Measurements from ENCODE around the gene GOLGA6C.
"Not testable (repeated sequence)": the region's sequence is repeated elsewhere in the genome, so short reads cannot be mapped to it uniquely, and the experiment has no call there.

Gene GOLGA6C

DNA sequence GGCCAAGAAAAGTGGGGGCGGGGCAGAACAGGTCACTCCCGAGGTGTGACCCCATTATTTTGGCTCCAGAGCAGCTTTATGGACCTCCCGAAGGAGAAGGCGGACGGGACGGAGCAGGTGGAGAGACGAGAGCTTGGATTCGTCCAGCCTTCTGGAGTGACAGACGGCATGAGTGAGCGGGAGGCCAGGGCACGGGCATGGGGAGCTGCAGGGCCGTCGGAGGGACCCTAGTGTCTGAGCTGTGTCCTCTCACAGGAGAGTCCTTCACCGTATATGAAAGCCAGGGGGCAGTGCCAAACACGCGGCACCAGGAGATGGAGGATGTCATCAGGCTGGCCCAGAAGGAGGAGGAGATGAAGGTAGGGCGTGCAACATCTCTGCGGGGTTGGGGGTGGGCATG is 35.5 kb downstream of the GOLGA6C start:
- DNase-seq (ENCODE audit: low spot score); in situ Hi-C loops (cut with MboI; ENCODE audit: low pct_unique_long_range_greater_than_20kb, low sequenced_read_pairs, unreplicated experiment): not testable (repeated sequence)

DNA sequence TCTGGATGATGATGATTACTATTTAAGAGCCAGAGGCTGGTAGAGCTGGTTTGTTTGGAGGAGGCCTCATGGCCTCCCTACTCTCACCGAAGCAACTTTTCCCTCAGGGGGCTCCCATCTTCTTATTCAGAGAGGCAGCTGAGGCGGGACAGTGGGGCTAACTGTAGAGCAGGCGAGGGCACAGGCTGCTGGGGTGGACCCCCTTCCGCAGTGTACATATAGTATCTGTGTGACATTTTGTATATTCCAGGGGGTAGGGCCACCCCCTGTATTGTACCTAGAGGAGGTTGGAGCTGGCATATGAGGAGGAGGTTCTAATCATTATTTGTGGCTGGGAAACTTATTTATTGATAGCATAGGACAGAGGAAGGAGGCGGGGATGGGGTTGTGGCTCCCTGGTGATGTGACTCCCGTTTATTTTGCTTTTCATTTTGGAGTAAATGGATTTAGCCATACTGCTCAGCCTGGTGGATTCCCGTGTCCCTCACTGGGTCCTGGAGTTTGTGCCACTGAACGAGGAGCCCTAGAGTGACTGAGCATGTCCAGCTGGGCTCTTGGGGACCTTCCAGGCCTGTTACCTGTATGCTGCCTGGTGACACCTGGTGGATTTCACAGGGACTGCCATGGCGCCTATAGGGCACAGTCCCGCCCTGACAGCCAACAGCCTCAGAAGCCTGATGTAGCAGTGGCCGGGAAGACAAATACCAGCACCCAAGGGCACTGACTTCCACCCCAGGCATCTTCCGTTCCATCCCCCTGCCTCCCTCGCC is 40.6 kb downstream of the GOLGA6C start:
- DNase-seq (ENCODE audit: low spot score); in situ Hi-C loops (cut with MboI; ENCODE audit: low pct_unique_long_range_greater_than_20kb, low sequenced_read_pairs, unreplicated experiment): not testable (repeated sequence)

DNA sequence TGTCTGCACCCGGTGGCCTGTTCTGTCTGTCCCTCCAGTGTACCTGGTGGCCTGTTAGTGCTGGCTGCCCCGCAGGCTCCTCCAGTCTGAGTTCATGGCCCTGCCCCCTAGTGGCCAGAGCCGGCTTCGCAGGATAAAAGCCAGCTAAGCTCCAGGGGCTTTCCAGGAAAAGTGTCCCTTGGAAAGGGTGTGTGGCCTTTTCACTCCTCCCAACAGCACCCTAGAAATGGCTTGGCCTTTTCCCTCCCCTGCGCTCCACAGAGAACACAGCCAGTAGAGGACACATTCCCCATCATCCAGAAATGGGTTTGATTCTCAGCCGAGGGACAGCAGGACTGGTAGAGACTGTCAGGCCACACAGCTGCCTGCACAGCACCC is 41.2 kb downstream of the GOLGA6C start:
- DNase-seq (ENCODE audit: low spot score); in situ Hi-C loops (cut with MboI; ENCODE audit: low pct_unique_long_range_greater_than_20kb, low sequenced_read_pairs, unreplicated experiment): not testable (repeated sequence)
- TF ChIP-seq, protein P1, sequence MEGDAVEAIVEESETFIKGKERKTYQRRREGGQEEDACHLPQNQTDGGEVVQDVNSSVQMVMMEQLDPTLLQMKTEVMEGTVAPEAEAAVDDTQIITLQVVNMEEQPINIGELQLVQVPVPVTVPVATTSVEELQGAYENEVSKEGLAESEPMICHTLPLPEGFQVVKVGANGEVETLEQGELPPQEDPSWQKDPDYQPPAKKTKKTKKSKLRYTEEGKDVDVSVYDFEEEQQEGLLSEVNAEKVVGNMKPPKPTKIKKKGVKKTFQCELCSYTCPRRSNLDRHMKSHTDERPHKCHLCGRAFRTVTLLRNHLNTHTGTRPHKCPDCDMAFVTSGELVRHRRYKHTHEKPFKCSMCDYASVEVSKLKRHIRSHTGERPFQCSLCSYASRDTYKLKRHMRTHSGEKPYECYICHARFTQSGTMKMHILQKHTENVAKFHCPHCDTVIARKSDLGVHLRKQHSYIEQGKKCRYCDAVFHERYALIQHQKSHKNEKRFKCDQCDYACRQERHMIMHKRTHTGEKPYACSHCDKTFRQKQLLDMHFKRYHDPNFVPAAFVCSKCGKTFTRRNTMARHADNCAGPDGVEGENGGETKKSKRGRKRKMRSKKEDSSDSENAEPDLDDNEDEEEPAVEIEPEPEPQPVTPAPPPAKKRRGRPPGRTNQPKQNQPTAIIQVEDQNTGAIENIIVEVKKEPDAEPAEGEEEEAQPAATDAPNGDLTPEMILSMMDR (IDR thresholded peaks at IDR 0.05; ENCODE audit: extremely low read depth, insufficient read depth, missing control alignments) = peak; percentile 48

DNA sequence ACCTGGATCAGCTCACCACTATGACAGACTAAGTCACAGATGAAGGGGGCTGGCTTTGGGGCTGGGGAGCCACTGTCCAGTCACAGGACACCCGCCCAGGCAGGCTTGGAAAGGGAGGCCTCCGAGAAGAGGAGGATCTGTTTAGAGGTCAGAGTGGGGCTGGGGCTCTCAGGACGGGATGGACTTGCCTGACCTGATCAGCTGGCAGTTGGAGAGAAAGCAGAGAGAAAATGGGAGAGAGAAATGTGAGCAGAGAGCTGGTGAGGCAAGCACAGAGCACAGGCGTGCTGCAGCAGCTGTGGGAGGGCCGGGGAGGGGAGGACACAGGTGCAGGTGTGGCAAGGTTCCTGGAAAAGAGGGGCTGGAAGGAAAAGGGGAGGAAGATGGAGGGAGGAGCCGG is 41.9 kb downstream of the GOLGA6C start:
- not testable (repeated sequence) for DNase-seq (ENCODE audit: low spot score)
- in situ Hi-C loops (cut with MboI; ENCODE audit: low pct_unique_long_range_greater_than_20kb, low sequenced_read_pairs, unreplicated experiment) = loop anchor here (25.0 kb wide), 1 partner anchor 138 kb away; no protein-coding TSS in a partner anchor

DNA sequence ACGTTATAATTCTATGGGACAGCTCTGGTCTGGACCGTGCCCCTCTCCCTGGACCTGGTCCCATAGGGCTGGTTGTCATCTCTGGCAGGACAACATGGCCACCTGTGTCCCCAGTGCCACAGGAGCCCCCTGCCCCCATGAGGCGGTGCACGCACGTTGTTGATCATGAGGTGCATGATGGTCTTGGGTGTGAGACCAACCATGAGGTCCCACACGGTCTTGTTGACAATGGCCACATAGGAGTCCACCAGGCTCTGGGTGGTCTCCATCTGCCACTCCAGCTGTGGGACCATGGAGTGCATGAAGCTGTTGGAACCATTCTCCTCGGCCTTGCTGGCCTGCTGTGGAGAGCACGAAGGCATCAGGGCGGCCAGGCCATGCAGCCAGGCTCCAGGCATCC is 44.2 kb downstream of the GOLGA6C start:
- in situ Hi-C loops (cut with MboI; ENCODE audit: low pct_unique_long_range_greater_than_20kb, low sequenced_read_pairs, unreplicated experiment) = loop anchor here (25.0 kb wide), 1 partner anchor 140 kb away; no protein-coding TSS in a partner anchor
- TF ChIP-seq, protein P1 (IDR thresholded peaks at IDR 0.05; ENCODE audit: extremely low read depth, insufficient read depth, missing control alignments) = no peak
- no peak for DNase-seq (ENCODE audit: low spot score)

DNA sequence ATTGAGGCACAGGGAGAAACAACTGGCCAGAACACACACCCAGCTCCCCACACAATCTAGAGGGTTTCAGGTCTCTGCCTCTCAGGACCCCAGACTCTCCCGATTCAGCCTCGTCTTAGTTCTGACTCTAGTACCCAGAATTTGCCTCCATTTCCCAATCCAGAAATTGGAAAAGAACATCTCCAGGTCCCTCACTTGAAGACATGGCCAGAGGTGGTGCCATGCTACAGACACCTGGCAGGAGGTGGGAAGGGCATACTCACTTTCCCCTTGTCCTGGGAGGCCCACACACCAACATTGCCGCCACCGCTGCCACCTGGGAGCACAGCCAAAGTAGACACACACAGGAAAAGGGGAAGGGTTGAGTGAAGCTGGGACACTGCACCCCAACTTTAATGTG is 44.6 kb downstream of the GOLGA6C start:
- DNase-seq (ENCODE audit: low spot score) = not testable (repeated sequence)
- in situ Hi-C loops (cut with MboI; ENCODE audit: low pct_unique_long_range_greater_than_20kb, low sequenced_read_pairs, unreplicated experiment) = loop anchor here (25.0 kb wide), 1 partner anchor 140 kb away; no protein-coding TSS in a partner anchor

DNA sequence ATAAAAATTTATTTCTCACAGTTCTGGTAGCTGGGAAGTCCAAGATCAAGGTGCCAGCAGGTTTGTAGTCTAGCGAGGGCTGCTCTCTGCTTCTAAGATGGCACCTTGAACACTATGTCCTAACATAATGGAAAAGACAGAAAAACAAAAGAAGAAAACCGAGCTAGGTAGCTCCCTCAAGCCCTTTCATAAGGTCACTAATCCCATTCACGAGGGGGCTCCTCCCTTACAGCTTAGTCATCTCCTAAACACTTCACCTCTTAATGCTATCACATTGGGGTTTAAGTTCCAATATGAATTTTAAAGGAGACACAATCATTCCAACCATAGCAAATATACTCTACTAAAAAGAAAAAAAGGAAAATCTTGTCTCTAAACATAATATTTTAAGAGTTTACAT is 48.1 kb downstream of the GOLGA6C start:
- DNase-seq (ENCODE audit: low spot score) = no peak
- in situ Hi-C loops (cut with MboI; ENCODE audit: low pct_unique_long_range_greater_than_20kb, low sequenced_read_pairs, unreplicated experiment) = loop anchor here (25.0 kb wide), 1 partner anchor 144 kb away; no protein-coding TSS in a partner anchor
- TF ChIP-seq, protein P1 (IDR thresholded peaks at IDR 0.05; ENCODE audit: extremely low read depth, insufficient read depth, missing control alignments) = no peak

DNA sequence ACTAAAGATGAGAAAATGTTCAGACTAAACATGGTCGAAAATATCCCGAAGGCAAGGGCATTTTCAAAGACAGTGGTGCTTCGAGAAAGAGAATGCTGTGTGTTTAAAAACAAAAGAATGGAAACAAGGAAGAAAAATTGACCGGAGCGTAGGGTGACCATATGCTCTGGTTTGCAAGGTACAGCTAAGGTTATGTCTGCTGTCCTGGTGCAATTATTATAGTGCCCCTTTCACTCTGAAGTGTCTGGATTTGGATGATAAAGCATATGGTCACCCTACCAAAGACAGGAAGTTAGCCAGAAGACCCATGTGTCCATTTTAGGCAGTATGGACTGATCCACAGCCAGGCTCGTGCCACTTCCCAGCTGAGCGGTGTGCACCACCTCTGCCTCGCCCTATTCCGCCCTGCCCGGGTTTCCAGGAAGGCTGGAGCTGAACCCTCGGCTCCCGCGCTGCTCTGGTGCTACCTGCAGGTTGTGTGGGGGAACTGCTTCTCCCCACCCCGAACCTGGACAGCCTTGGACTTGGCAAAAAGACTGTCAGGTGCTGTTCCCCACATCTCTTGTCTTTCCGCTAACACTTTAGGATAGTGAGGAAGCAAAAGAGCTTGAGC is 49.8 kb downstream of the GOLGA6C start:
- in situ Hi-C loops (cut with MboI; ENCODE audit: low pct_unique_long_range_greater_than_20kb, low sequenced_read_pairs, unreplicated experiment) = loop anchor here (25.0 kb wide), 1 partner anchor 146 kb away; no protein-coding TSS in a partner anchor
- TF ChIP-seq, protein P1 (IDR thresholded peaks at IDR 0.05; ENCODE audit: extremely low read depth, insufficient read depth, missing control alignments) = peak; percentile 43
- peak; percentile 38 for DNase-seq (ENCODE audit: low spot score)
